ENCODE data around the gene HDC.

- TF ChIP-seq CTCF (IDR thresholded peaks at IDR 0.05) = no peak
- no peak for TF ChIP-seq POLR2AphosphoS5 (IDR thresholded peaks at IDR 0.05)
Measured at GRCh38 chr15:50257332-50257731, 8.2 kb downstream of the HDC start.

Measured in stomach (tissue), 4 donors.